22Rv1 (cell line): Measurements from ENCODE around the gene RBP5.
A peak's percentile ranks its signal among the peaks of the same experiment; 100 is the strongest.

Experiments used
- H3K27ac ChIP-seq: fragments of 450-650 bp; 2 replicates; pipeline ENCODE4 v1.5.1; 2017
- CTCF ChIP-seq: fragments of 450-650 bp; IDR thresholded peaks from 2 replicates; pipeline ENCODE4 v1.5.1; 2017; ENCODE audit warnings: mild to moderate bottlenecking
- ZFX ChIP-seq: fragments of 450-650 bp; IDR thresholded peaks from 2 replicates; pipeline ENCODE4 v1.6.1; 2017; ENCODE audit warnings: antibody characterized with exemption, borderline replicate concordance

RBP5 gene

DNA sequence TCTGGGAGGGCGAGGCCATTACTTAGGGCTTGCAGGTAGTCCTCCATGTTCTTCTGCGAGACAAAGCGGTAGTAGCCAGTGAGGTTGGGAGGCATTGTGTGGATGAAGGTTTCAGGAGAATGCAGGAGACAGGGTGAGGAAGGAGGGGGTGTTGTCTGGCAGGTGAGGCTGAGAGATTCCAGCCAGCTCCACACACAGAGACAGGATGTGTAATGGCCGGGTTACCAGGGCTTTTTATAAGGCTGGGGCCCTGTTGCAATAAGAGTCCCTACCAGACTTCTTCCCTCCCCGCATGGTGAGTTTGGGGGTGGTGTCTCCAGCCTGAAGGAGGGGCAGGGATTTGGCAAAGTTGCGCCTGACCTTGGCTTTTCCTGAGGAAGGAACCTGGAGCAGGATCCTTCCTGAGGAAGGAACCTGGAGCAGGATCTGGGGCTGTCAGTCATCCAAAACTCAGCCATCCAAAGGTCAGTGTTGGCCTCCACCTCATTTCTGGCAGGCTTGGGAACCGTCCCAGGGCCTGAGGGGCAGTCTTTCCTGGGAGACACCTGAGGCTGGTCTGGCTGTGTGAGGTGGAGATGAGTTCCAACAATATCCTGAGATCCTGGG lies at the start of gene RBP5:
Gene RBP5 (minus strand): TSS at position 209 of the 606 bp plus-strand sequence. CDS start 114 bp downstream, at position 95.
- no peak within 1 kb of the TSS for H3K27ac ChIP-seq
- TF ChIP-seq ZFX, result no peak

- no peak overlapping the region for H3K27ac ChIP-seq
- no peak for TF ChIP-seq ZFX
- no peak for TF ChIP-seq CTCF
These were observed 49.8 kb upstream of the RBP5 start for GRCh38 chr12:7178481-7178880.

GRCh38 chr12:7176595-7176994 lies 47.9 kb upstream of the RBP5 start:
- no peak overlapping the region for H3K27ac ChIP-seq
- no peak for TF ChIP-seq CTCF
- TF ChIP-seq ZFX, result no peak

- no peak overlapping the region for H3K27ac ChIP-seq
- TF ChIP-seq CTCF (no peak), ZFX (no peak)
These were observed 46.8 kb upstream of the RBP5 start for GRCh38 chr12:7175493-7175892.

GRCh38 chr12:7171854-7172253 lies 43.2 kb upstream of the RBP5 start:
- TF ChIP-seq CTCF, result no peak
- TF ChIP-seq ZFX, result no peak
- H3K27ac ChIP-seq, result no peak overlapping the region

GRCh38 chr12:7169951-7170350 lies 41.3 kb upstream of the RBP5 start:
- no peak overlapping the region for H3K27ac ChIP-seq
- TF ChIP-seq ZFX (no peak), CTCF (no peak)

- TF ChIP-seq ZFX (no peak), CTCF (peak; percentile 99)
These were observed 34.0 kb upstream of the RBP5 start for GRCh38 chr12:7162691-7163114.

GRCh38 chr12:7161811-7162210 lies 33.1 kb upstream of the RBP5 start:
- TF ChIP-seq CTCF (no peak), ZFX (no peak)

More at GRCh38 chr12:7162691-7163114, 34.0 kb upstream of the RBP5 start:
- no peak overlapping the region for H3K27ac ChIP-seq

More at GRCh38 chr12:7161811-7162210, 33.1 kb upstream of the RBP5 start:
- H3K27ac ChIP-seq, result no peak overlapping the region
